Keratinocyte (primary cell): ENCODE data around the gene ERN2.

Source experiments
- EZH2 ChIP-seq: IDR thresholded peaks from one replicate; pipeline ENCODE4 v1.6.1; 2012; ENCODE audit warnings: inconsistent platforms, mild to moderate bottlenecking, low read length, moderate library complexity
- TF ChIP-seq, protein P1 (sequence below), 3 experiments: IDR thresholded peaks in 1 of 3; conservative IDR thresholded peaks in 1 of 3; optimal IDR thresholded peaks in 1 of 3; 2 replicates in 2 of 3; 3 replicates in 1 of 3; pipeline versions ENCODE3 to v1.5.1; 2011; ENCODE audit warnings: low read length in 3 of 3, mild to moderate bottlenecking in 3 of 3, moderate library complexity in 2 of 3, control low read depth in 1 of 3, inconsistent platforms in 1 of 3; ENCODE audit not compliant: insufficient read depth in 2 of 3; ENCODE audit errors: extremely low read depth in 1 of 3

DNA sequence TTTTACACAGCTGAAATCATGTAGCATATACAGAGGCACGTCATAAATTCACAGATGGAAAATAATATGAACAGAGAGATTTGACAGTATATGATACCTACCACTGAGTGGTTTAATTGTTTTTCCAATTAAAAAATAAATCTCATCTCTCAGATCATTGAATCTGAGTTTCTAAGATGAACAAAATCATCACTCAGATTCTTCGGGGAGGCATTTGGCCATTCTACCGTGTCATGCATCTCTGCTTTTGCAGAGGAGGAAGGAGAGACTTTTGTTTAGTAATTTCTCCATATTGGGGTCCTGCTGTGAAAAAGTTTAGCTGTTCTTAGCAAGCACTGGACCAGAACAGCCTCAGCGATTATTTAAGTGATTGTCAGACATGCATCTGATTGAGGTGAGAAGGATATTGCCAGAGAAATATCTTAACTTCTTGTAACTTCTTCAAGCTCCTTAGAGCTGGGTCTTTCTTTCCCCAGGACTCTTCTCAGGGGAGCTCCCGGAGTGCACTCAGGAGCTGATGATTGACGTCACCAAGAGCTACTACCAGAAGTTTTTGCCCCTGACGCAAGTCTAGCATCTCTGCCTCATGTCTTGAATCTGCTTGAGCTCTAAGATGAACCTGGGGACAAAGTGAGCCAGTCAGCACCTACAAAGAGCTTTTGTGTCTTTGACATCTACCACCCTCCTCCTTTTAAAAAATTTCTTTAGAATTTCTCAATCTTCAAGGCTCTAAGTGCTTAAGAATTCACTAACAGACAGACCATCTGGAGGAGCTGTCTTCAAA is 46.3 kb downstream of the ERN2 start:
- TF ChIP-seq, protein P1, sequence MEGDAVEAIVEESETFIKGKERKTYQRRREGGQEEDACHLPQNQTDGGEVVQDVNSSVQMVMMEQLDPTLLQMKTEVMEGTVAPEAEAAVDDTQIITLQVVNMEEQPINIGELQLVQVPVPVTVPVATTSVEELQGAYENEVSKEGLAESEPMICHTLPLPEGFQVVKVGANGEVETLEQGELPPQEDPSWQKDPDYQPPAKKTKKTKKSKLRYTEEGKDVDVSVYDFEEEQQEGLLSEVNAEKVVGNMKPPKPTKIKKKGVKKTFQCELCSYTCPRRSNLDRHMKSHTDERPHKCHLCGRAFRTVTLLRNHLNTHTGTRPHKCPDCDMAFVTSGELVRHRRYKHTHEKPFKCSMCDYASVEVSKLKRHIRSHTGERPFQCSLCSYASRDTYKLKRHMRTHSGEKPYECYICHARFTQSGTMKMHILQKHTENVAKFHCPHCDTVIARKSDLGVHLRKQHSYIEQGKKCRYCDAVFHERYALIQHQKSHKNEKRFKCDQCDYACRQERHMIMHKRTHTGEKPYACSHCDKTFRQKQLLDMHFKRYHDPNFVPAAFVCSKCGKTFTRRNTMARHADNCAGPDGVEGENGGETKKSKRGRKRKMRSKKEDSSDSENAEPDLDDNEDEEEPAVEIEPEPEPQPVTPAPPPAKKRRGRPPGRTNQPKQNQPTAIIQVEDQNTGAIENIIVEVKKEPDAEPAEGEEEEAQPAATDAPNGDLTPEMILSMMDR (optimal IDR thresholded peaks at IDR 0.05 in 1 of 3, IDR thresholded peaks at IDR 0.05 in 1 of 3, conservative IDR thresholded peaks at IDR 0.05 in 1 of 3; ENCODE audit: extremely low read depth in 1 of 3, insufficient read depth in 2 of 3, low read length in 3 of 3) = no peak
- no peak for TF ChIP-seq EZH2
